GM21526 (cell line): ENCODE data around the gene ZDHHC20.

Experiments used
- ATAC-seq: cut with Tn5 transposase; IDR thresholded peaks from one replicate; pipeline ENCODE4 v1.9.1; 2021; ENCODE audit warnings: moderate library complexity; ENCODE audit not compliant: unreplicated experiment, low FRiP score

ZDHHC20 gene

DNA sequence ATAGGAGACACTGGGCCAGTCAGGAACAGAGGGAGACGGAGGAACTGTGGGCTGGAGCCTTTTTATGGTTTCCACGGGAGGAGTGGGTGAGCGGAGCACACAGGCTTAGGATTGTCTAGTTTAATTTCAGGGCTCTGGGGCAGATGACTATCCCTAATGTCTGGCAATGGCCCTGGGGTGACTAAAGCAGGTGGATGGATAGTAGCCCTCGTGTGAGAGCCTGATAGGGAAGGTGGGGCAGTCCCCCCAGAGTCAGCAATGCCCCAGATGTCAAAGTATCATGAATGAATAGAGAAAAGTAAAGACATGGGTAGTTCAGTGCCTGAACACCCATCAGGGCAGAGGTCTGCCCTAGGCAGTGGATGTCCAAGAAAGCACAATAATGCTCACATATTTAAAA is 94.2 kb downstream of the ZDHHC20 start:
- ATAC-seq: no peak

DNA sequence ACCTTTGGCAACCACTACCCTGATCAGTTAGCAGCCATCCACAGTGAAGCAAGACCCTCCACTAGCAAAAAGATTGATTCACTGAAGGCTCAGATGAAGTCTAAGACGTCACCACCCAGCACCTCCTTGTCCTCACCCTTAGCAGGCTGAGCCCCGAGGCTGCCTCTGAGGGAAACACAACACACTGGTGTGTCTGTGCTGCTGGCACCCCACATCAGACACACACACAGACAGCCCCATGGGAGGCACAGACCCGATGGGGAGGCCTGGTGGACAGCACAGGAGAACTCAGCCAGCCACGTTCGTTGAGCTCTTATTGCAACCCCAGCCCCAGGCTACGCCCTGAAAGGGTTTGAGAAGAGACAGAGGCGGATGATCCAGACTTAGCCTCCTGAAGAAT is 94.7 kb downstream of the ZDHHC20 start:
- no peak for ATAC-seq

DNA sequence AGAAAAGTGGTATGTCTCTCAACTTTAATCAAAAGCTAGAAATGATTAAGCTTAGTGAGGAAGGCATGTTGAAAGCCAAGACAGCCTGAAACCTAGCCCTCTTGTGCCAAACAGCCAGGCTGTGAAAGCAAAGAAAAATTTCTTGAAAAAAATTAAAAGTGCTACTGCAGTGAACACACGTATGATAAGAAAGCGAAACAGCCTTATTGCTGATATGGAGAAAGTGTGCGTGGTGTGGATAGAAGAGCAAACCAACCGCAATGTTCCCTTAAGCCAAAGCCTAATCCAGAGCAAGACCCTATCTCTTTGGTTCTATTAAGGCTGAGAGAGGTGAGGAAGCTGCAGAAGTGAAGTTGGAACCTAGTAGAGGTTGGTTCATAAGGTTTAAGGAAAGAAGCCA is 96.4 kb downstream of the ZDHHC20 start:
- no peak for ATAC-seq

DNA sequence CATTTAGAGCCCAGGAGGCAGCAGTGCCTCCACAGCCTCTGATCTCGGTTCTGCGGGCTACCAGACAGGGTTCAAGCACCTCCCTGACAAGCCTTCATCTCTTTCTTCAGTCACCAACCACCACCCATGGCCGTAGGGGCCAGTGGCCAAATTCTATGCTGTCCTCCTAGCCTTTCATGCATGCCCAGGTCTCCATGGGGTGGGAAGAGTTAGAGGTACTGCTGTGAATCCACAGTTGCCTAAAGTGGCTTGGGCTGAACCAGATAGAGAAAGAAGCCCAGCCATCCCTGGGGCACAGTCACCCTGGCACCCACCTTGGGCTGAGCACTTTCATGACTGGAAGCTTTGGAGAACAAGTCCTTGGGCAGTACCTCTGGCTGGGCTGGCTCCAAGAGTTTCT is 97.4 kb downstream of the ZDHHC20 start:
- ATAC-seq: no peak

DNA sequence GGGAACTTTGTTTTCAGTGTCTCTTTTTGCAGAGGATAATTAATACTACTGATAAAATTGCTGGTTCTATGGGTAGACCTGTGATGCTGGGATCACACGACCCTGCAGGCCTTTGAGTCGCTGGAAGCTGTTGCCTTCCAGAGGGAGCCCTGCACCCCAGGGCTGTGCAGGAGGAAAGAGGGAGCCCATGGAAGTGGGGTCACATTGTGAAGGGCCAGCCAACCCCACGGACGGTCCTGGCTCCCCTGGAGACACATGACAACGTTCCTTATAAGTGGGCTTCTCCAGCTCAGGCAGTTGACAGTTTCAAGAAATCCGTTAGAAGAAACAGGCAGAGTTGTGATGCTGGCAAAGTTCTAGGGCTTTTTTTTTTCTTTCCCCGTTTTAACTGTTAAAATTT is 98.0 kb downstream of the ZDHHC20 start:
- no peak for ATAC-seq

DNA sequence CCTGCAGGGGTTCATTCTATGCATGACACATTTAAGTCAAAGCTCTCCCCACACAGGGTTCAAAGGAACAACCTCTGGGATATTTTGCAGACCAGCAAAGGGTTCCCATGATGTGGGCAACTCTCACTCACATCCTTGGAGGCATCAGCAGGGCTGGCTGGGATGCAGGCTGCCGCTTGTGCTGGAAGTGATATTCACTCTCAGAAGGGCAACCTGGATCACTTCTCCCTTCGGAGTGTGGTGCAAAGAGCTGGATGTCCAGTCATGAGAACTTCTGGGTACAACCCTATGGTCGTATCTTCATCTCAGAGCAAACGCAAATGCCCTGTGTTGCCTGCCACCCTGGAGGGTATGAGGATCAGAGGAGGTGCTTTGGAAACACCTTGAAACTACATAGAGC is 98.6 kb downstream of the ZDHHC20 start:
- ATAC-seq: no peak

DNA sequence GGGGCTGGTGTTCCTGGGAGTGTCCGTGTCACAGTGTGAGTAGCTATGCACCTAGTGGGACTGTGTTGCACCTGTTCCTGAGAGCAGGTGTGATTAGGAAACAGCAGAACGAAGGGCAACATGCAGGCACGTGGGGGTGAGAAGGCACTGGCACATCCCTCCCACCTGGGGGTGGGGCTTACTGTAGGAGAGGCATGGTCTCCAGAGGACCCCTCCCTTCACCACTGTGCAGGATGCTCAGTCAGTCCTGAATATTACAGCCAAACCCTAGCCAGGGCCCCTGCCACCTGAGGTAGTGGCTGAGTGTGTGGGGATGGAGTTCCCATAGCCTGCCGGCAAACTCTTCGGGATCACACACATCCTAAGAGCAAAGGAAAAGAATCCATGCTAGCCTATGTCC is 99.2 kb downstream of the ZDHHC20 start:
- ATAC-seq: no peak

DNA sequence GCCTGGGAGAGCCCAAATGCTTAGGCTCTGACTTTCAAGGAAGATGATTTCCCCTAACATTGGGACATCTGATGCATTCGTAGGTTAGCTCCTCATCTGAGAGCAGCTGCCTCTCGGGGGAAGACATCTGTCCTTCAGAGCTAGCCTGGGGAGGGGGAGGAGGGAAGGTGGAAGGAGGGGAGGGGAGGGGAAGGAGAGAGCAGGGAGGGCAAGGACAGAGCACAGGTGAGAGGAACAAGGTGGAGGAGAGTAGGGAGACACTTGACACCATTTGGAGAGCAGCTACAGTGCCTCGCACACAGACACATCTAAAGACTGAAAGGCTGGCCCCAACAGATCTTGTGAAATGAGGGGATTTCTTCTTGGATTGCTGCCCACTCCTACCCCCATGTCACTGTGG is 103.8 kb downstream of the ZDHHC20 start:
- ATAC-seq: no peak

DNA sequence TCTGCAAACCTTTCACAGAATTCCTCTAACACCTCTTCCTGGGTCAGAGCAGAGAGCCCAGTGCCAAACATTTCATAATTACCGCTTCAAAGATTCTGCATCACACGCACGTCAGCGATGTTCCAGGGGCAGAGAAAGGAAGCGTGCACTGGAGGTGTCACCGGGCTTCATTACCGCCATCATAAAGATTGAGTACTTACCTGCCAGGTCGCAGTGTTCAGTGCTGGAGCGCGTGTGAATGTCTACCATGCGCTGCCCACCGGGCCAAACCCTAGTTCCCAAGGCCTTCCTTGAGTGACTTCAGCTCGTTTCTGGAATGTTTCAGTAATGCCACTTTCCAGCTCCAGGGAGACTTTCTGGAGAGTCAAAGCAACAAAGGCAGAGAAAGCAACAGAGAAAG is 104.4 kb downstream of the ZDHHC20 start:
- ATAC-seq: no peak

DNA sequence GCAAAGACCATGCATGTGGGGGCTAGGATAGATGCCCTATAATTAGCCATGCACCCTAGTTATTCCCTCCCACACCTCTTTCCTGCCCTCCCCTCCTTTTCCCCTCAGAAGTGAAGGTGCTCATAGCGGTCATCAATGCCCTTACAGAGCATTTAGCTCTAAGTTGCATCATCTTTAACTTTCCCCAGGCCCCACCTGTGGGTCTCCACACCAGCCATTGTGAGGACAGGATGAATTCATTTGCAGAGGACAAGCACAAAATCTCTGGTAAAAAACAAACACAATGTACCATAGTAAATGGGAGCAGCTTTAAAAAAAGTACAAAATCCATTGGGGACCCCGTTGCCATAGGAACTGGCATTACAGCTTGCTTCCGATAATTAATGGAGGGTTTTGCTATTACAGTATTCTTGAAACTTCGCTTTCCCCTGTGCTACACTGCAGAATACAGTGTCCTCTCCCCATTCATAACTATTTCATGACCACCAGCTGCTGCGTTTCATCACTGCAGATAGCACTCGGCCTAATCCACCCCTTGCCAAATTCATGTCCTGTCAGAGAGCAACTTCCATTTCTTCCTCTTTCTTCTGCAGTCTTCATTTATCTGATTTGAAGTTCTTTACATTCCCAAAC is 110.5 kb downstream of the ZDHHC20 start:
- ATAC-seq: no peak

DNA sequence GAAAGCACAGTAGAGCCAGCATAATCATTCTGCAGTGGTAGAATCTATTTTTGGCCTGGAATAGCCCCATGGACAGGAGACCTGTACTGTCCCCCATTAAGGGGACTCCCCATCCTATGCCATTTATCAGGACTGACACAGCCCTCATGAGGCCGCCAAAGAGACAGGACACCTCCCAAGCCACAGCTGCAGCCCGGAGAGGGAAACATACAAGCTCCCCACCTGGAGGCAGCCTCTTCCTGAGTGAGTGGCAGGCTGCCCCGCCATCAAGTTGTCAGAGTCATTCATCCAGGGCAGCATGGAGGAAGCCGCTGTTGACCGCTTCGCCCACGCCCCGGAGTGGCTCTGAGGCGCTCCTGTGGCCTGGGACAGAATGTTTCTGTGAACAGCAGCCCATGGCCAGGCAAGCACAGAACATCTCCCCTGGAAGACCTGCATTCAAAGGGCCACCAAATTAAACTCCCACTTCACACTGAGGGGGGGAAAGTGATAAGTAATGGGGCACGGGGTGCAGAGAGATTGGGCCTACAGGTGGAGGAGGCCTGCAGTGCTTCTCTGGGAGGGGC is 111.3 kb downstream of the ZDHHC20 start:
- no peak for ATAC-seq

DNA sequence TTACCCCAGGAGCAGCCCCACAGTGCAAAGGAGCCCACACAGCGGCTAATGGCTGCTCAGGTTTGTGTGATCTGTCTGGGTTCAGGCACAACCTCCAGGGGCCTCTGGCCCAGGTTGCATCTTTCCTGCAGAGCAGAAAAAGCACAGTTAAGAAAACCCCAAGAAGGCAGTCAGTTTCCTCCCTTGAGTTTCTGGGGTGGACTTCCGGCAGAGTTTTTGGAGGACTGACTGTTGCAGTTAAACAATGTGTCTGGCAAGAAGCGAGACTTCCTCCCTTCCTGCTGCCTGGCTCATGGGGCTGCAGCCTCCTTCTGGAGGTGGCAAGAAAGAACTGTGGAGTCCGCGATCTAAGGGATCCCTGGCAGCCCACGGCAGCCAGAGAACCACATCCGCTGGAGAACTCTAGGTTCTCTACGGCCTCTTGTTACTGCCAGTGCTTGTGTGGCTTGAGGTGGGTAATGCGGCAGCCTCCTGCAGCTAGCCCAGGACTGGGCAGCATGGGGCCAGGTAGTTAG is 114.4 kb downstream of the ZDHHC20 start:
- ATAC-seq: no peak

DNA sequence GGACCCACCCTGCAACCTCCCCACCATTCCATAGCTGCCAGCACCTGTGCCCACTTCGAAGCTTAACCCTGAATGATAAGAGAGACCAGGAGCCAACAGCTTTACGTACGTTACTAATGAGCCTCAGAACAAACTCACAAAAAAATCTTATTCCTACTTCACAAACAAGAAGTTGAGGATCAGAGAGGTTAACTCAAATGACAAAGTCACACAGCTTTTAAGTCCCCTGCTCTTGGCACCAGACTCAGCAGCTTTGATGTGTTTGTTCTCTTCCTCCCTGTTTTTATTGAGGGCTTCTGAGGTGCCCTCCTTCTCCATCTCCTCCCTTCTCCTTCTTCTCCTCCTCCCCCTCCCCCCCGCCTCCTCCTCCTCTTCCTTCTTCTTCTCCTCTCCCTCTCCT is 115.4 kb downstream of the ZDHHC20 start:
- no peak for ATAC-seq

DNA sequence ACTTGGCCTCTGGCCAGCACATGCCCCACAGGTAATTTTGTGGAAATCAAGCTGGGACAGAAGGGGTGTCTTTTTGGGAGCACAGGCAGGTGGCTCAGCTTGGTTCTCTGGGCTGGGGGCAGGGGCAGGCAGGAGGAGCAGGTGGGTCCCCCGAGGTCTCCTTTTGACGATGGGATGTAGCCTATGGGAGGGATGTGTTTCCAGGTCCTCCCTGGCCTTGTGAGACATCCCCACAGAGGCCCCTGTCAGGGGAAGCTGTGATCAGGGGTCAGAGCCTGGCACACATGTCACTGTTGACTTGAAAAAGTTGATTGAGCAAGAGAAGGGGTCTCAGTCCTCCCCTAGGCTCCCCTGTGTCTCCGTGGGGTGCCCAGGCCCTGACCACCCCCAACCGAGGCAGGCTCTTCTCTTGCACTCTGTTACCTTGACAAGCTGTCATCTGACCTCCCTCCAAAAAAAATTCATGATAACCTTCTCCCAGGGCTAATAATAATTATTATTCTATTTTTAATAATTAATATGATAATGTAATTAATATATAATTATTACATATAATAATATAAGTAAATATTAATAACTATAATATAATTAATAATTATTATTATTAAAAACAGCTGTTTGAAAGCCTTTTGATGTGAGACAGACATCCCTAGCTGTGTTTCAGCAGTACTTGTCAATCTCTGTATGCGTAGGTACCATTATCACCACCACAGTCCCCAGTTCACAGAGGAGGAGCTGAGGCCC is 116.2 kb downstream of the ZDHHC20 start:
- no peak for ATAC-seq

DNA sequence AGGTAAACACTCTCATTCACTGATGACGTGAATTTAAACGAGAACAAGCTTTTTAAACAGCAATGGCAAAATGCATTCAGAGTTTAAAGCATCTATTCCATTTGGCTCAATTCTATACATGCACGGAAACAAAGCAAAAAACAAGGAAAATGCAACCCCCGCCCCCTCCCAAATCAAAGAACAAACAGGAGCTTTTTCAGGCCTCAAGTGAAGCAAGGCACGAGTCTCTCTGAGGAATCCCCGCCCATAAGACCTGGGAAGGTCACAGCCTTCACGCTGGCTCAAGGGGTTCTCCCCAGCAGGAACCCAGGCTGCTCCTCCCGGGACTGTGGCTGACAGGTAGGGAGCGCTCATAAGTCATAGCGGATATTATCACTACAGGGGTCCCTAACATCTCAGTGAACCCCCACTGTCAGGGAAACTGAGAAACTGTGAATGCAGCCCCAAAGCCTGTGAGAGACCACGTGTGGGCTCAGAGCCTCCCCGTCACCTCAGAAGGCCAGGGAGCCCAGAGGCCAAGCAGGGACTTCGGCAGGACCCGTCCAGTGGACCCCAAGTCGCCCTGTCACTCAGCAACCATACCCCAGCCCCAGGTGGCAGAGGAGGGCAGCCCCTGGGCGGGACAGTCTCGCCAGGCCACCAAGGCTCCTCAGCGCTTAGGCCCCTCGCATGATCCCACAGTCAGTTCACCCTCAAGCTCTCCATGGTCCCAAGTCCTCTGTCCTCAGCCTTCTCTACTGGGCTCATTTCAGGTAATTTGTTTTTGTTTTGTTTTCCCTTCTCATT is 117.3 kb downstream of the ZDHHC20 start:
- no peak for ATAC-seq

DNA sequence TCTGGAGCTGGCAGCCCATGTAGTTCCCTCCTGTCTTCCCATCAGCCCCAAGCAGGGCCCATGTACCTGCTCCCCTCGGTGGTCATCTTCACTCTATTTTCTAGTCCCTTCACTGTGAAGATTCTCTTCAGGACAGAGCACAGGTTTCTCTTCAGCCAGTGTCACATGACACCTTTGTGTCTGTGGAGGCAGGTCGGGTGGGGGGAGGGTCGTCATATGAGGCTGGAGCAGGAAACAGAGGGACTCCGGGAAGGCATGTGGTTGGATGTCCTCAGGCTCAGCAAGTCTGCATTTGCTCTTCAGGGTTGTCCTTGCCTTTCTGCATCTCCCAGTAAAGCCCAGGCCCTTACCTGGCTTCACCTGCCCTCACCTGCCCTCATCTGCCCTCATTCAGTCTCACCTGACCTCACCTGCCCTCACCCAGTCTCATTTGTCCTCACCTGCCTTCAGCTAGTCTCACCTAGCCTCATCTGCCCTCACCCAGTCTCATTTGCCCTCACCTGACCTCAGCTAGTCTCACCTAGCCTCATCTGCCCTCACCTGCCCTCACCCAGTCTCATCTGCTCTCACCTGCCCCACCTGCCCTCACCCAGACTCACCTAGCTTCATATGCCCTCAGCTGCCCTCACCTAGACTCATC is 120.3 kb downstream of the ZDHHC20 start:
- ATAC-seq: no peak

DNA sequence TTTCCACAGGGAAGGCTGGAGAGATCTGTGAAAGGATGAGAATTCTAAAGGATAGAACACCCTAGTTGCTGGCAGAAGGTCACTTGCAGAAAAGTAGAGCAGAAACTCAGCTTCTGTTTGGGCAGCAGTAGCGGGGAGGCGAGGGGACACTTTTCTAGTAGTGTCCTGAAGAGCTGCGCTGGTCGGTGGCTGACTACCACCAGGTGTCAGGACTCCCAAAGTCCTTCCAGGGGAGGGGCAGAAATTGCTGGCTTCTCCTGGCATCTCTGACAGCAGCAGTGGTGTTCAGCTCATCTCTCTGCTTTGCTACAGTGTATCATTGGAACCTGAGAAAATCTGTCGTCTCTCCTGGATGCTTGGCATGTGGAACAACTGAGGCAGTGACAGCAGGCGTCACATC is 120.9 kb downstream of the ZDHHC20 start:
- no peak for ATAC-seq

DNA sequence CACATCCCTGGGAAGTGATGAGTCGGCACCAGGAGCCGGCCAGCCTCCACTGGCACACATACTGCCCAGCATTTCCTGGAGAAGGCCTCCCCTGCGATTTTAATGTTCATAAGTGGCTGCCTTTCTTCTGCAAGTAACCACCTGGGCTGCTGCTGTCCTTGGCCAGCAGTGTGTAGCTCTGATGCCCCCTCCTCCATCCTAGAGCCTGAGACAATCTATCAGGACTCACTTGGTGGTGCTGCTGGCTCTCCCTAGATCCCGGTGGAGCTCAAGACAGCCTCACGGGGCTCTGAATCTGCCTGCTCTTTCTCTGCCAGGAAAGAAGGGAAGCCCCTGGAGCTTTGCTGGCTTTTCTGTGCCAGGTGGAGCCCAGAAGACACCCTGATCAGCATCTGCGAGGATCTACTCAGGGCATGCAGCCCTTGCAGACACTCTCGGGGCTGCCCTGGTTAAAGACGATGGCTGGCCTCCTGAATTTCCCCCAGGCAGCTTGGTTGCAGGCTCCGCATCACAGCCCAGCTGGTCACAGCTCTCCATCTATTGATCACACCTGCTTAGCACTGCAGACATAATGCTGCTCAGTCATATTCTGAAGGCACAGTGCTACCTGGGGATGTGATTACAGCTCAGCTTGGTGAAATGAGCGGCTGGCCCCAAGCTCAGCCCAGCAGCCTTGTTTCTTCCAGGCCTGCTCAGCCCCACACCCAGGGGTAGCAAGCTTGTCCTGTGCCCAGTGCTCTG is 122.3 kb downstream of the ZDHHC20 start:
- ATAC-seq: no peak

DNA sequence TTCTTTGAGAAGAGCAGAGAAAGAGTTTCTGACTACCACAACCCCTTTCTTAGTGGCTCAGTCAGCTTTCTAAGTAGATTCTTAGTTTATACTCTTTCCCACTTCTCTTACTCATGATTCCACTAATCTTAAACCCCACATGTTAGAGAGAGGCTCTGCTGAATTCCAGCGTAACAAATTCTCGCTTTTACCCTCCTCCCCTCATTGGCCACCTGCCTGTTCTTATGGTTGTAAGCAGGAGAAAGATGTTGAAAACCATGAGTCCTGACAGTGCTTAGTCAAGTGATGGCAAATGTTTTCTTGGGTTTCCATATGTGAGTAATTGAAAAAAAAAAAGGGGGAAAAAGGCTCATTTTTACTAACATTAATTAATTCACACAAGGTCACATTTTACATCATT is 125.9 kb downstream of the ZDHHC20 start:
- no peak for ATAC-seq
